NB4 (cell line): ENCODE results near the gene SPANXN2.

Source experiments
- DNase-seq: peaks from one replicate; pipeline ENCODE4 v3.0.0; 2010; ENCODE audit warnings: low read depth
- H3K4me3 ChIP-seq: one replicate; pipeline ENCODE4 v1.5.1; 2011; ENCODE audit warnings: mild to moderate bottlenecking, low read depth, low read length, moderate library complexity
- CTCF ChIP-seq: IDR thresholded peaks from one replicate; pipeline ENCODE4 v1.5.1; 2012; ENCODE audit warnings: low read depth, low read length
- MAX ChIP-seq: IDR thresholded peaks from 2 replicates; pipeline ENCODE4 v1.6.1; 2011; ENCODE audit warnings: low read depth, low read length
- MYC ChIP-seq: IDR thresholded peaks from 2 replicates; pipeline ENCODE4 v1.6.1; 2011; ENCODE audit warnings: low read depth, low read length
- POLR2A ChIP-seq: IDR thresholded peaks from 2 replicates; pipeline ENCODE4 v1.6.1; 2011; ENCODE audit warnings: mild to moderate bottlenecking; ENCODE audit not compliant: insufficient read length; ENCODE audit errors: extremely low read depth

SPANXN2 gene

GRCh38 chrX:143664302-143664701 lies 56.2 kb downstream of the SPANXN2 start:
- peak; percentile 12 for DNase-seq
- no peak overlapping the region for H3K4me3 ChIP-seq
- TF ChIP-seq MYC (no peak), CTCF (peak; percentile 36)

- TF ChIP-seq CTCF (no peak), MAX (no peak), MYC (no peak), POLR2A (no peak)
- no peak for DNase-seq
- H3K4me3 ChIP-seq = no peak overlapping the region
These were observed 56.8 kb downstream of the SPANXN2 start for GRCh38 chrX:143663755-143664154.
